ENCODE results near the gene NR1H2.

NR1H2 gene

GRCh38 chr19:50410109-50410508 lies 33.9 kb downstream of the NR1H2 start:
- Histone ChIP-seq H3K27me3 (ENCODE audit: control insufficient read depth, insufficient read depth, low read length) (no peaks in the 10 kb centered on the region), H3K4me1 (ENCODE audit: control insufficient read depth, insufficient read depth, low read length) (no peaks in the 10 kb centered on the region), H3K4me3 (ENCODE audit: low read depth, low read length) (no peak overlapping the region), H3K9me3 (ENCODE audit: control insufficient read depth, insufficient read depth, low read length) (no peaks in the 10 kb centered on the region), H3K27ac (ENCODE audit: low read depth, low read length) (no peak overlapping the region), H3K9ac (ENCODE audit: low read depth, low read length) (no peak overlapping the region), H3K36me3 (ENCODE audit: control insufficient read depth, insufficient read depth, low read length) (peaks cover 69% of the 10 kb centered on the region)

GRCh38 chr19:50412419-50412818 lies 36.2 kb downstream of the NR1H2 start:
- H3K4me3 ChIP-seq (ENCODE audit: low read depth, low read length), result no peak overlapping the region
- no peak overlapping the region for H3K27ac ChIP-seq (ENCODE audit: low read depth, low read length)
- H3K9ac ChIP-seq (ENCODE audit: low read depth, low read length), result no peak overlapping the region
- H3K27me3 ChIP-seq (ENCODE audit: control insufficient read depth, insufficient read depth, low read length), result no peaks in the 10 kb centered on the region
- H3K36me3 ChIP-seq (ENCODE audit: control insufficient read depth, insufficient read depth, low read length), result peaks cover 51% of the 10 kb centered on the region
- no peaks in the 10 kb centered on the region for H3K9me3 ChIP-seq (ENCODE audit: control insufficient read depth, insufficient read depth, low read length)
- H3K4me1 ChIP-seq (ENCODE audit: control insufficient read depth, insufficient read depth, low read length), result no peaks in the 10 kb centered on the region

GRCh38 chr19:50413096-50413495 lies 36.8 kb downstream of the NR1H2 start:
- Histone ChIP-seq H3K9ac (ENCODE audit: low read depth, low read length) (no peak overlapping the region), H3K36me3 (ENCODE audit: control insufficient read depth, insufficient read depth, low read length) (peaks cover 48% of the 10 kb centered on the region), H3K4me3 (ENCODE audit: low read depth, low read length) (no peak overlapping the region), H3K27ac (ENCODE audit: low read depth, low read length) (no peak overlapping the region), H3K4me1 (ENCODE audit: control insufficient read depth, insufficient read depth, low read length) (no peaks in the 10 kb centered on the region), H3K27me3 (ENCODE audit: control insufficient read depth, insufficient read depth, low read length) (no peaks in the 10 kb centered on the region), H3K9me3 (ENCODE audit: control insufficient read depth, insufficient read depth, low read length) (no peaks in the 10 kb centered on the region)

- no peak overlapping the region for H3K27ac ChIP-seq (ENCODE audit: low read depth, low read length)
- no peak overlapping the region for H3K4me3 ChIP-seq (ENCODE audit: low read depth, low read length)
- H3K9ac ChIP-seq (ENCODE audit: low read depth, low read length), result no peak overlapping the region
- peaks cover 45% of the 10 kb centered on the region for H3K36me3 ChIP-seq (ENCODE audit: control insufficient read depth, insufficient read depth, low read length)
- no peaks in the 10 kb centered on the region for H3K27me3 ChIP-seq (ENCODE audit: control insufficient read depth, insufficient read depth, low read length)
- H3K9me3 ChIP-seq (ENCODE audit: control insufficient read depth, insufficient read depth, low read length), result no peaks in the 10 kb centered on the region
- H3K4me1 ChIP-seq (ENCODE audit: control insufficient read depth, insufficient read depth, low read length), result no peaks in the 10 kb centered on the region
These were observed 37.3 kb downstream of the NR1H2 start for GRCh38 chr19:50413531-50413930.

- Histone ChIP-seq H3K27ac (ENCODE audit: low read depth, low read length) (peak overlapping the region; percentile 12), H3K9ac (ENCODE audit: low read depth, low read length) (no peak overlapping the region), H3K9me3 (ENCODE audit: control insufficient read depth, insufficient read depth, low read length) (no peaks in the 10 kb centered on the region), H3K27me3 (ENCODE audit: control insufficient read depth, insufficient read depth, low read length) (no peaks in the 10 kb centered on the region), H3K36me3 (ENCODE audit: control insufficient read depth, insufficient read depth, low read length) (peaks cover 29% of the 10 kb centered on the region), H3K4me3 (ENCODE audit: low read depth, low read length) (no peak overlapping the region), H3K4me1 (ENCODE audit: control insufficient read depth, insufficient read depth, low read length) (peaks cover 6% of the 10 kb centered on the region; the same call in 1 of the 2 replicates)
These were observed 38.8 kb downstream of the NR1H2 start for GRCh38 chr19:50414864-50415660.

- H3K9me3 ChIP-seq (ENCODE audit: control insufficient read depth, insufficient read depth, low read length), result no peaks in the 10 kb centered on the region
- no peak overlapping the region for H3K9ac ChIP-seq (ENCODE audit: low read depth, low read length)
- peaks cover 24% of the 10 kb centered on the region for H3K36me3 ChIP-seq (ENCODE audit: control insufficient read depth, insufficient read depth, low read length)
- H3K27me3 ChIP-seq (ENCODE audit: control insufficient read depth, insufficient read depth, low read length), result no peaks in the 10 kb centered on the region
- no peak overlapping the region for H3K27ac ChIP-seq (ENCODE audit: low read depth, low read length)
- H3K4me1 ChIP-seq (ENCODE audit: control insufficient read depth, insufficient read depth, low read length), result peaks cover 9% of the 10 kb centered on the region; the same call in 1 of the 2 replicates
- no peak overlapping the region for H3K4me3 ChIP-seq (ENCODE audit: low read depth, low read length)
These were observed 39.4 kb downstream of the NR1H2 start for GRCh38 chr19:50415661-50416033.

- Histone ChIP-seq H3K4me3 (ENCODE audit: low read depth, low read length) (no peak overlapping the region), H3K9me3 (ENCODE audit: control insufficient read depth, insufficient read depth, low read length) (no peaks in the 10 kb centered on the region), H3K4me1 (ENCODE audit: control insufficient read depth, insufficient read depth, low read length) (peaks cover 9% of the 10 kb centered on the region; the same call in 1 of the 2 replicates), H3K27me3 (ENCODE audit: control insufficient read depth, insufficient read depth, low read length) (no peaks in the 10 kb centered on the region), H3K9ac (ENCODE audit: low read depth, low read length) (no peak overlapping the region), H3K36me3 (ENCODE audit: control insufficient read depth, insufficient read depth, low read length) (peaks cover 22% of the 10 kb centered on the region), H3K27ac (ENCODE audit: low read depth, low read length) (no peak overlapping the region)
These were observed 40.0 kb downstream of the NR1H2 start for GRCh38 chr19:50416034-50416977.

GRCh38 chr19:50417111-50418081 lies 41.1 kb downstream of the NR1H2 start:
- peaks cover 9% of the 10 kb centered on the region; the same call in 1 of the 2 replicates for H3K4me1 ChIP-seq (ENCODE audit: control insufficient read depth, insufficient read depth, low read length)
- H3K9me3 ChIP-seq (ENCODE audit: control insufficient read depth, insufficient read depth, low read length), result no peaks in the 10 kb centered on the region
- H3K27me3 ChIP-seq (ENCODE audit: control insufficient read depth, insufficient read depth, low read length), result no peaks in the 10 kb centered on the region
- no peak overlapping the region for H3K4me3 ChIP-seq (ENCODE audit: low read depth, low read length)
- no peak overlapping the region for H3K9ac ChIP-seq (ENCODE audit: low read depth, low read length)
- H3K36me3 ChIP-seq (ENCODE audit: control insufficient read depth, insufficient read depth, low read length), result peaks cover 22% of the 10 kb centered on the region
- H3K27ac ChIP-seq (ENCODE audit: low read depth, low read length), result no peak overlapping the region

GRCh38 chr19:50418176-50419021 lies 42.1 kb downstream of the NR1H2 start, which contains the start of gene SPIB:
SPIB (plus strand) TSS chr19:50418938; CDS start chr19:50418963, 25 bp downstream.
- Histone ChIP-seq H3K9ac (ENCODE audit: low read depth, low read length) (no peak within 1 kb of the TSS), H3K9me3 (ENCODE audit: control insufficient read depth, insufficient read depth, low read length) (no peaks in the 10 kb centered on the region), H3K27me3 (ENCODE audit: control insufficient read depth, insufficient read depth, low read length) (no peaks in the 10 kb centered on the region), H3K36me3 (ENCODE audit: control insufficient read depth, insufficient read depth, low read length) (peaks cover 16% of the 10 kb centered on the region), H3K27ac (ENCODE audit: low read depth, low read length) (peak within 1 kb of the TSS; percentile 50), H3K4me3 (ENCODE audit: low read depth, low read length) (peak within 1 kb of the TSS; percentile 61), H3K4me1 (ENCODE audit: control insufficient read depth, insufficient read depth, low read length) (peaks cover 9% of the 10 kb centered on the region; the same call in 1 of the 2 replicates)

All from HUES48 (cell line).